ENCODE measurements around the gene KMT2C. TPM values are rescaled to one million over a fixed set of nuclear protein-coding genes. Genes with fewer than 3 reads are reported as not detected.
A peak's percentile ranks its signal among the peaks of the same experiment; 100 is the strongest.

Gene KMT2C
- total and polyA plus RNA-seq, 2 of the 13 experiments (the other 11 are each of a cell fraction or from before 2014, with no cell fraction given): 7.1 to 14.4 TPM

GRCh38 chr7:152464312-152465118 is 28.7 kb upstream of the KMT2C start:
- TSS peak; percentile 93 for BruUV-seq (replicated peaks)
- TF ChIP-seq SNAPC5 (CRISPR knock-in tag; IDR thresholded peaks at IDR 0.05; ENCODE audit: borderline replicate concordance) (no peak), ZMAT3 (CRISPR knock-in tag; conservative IDR thresholded peaks at IDR 0.05) (0 out of 2 replicates have a peak, but pooled peaks have one; percentile 32), XRCC5 (optimal IDR thresholded peaks at IDR 0.05; ENCODE audit: low read length) (peak; percentile 53), ZNF260 (CRISPR knock-in tag; IDR thresholded peaks at IDR 0.05; ENCODE audit: borderline replicate concordance, low read depth) (no peak), TBL1XR1 (IDR thresholded peaks at IDR 0.05; ENCODE audit: borderline replicate concordance, low read length, partially characterized antibody) (no peak), NR2F6 (IDR thresholded peaks at IDR 0.05) (no peak), NR2F6 (CRISPR knock-in tag; IDR thresholded peaks at IDR 0.05) (peak; percentile 20; the same call in 1 of the 2 replicates), SUZ12 (IDR thresholded peaks at IDR 0.05; ENCODE audit: low read depth, low read length) (no peak), CCDC6 (CRISPR knock-in tag; IDR thresholded peaks at IDR 0.05) (peak; percentile 70; the same call in 1 of the 2 replicates), PLSCR1 (CRISPR knock-in tag; IDR thresholded peaks at IDR 0.05; ENCODE audit: borderline replicate concordance) (no peak; the same call in 1 of the 2 replicates), SIN3B (IDR thresholded peaks at IDR 0.05; ENCODE audit: low read length) (no peak), SETDB1 (CRISPR knock-in tag; IDR thresholded peaks at IDR 0.05; ENCODE audit: borderline replicate concordance) (no peak), SP2 (CRISPR knock-in tag; IDR thresholded peaks at IDR 0.05) (no peak), CEBPB (IDR thresholded peaks at IDR 0.05; ENCODE audit: borderline replicate concordance, low read depth, low read length) (no peak), ZC3H13 (CRISPR knock-in tag; IDR thresholded peaks at IDR 0.05) (no peak), ZNF230 (CRISPR knock-in tag; IDR thresholded peaks at IDR 0.05) (no peak), SALL2 (CRISPR knock-in tag; IDR thresholded peaks at IDR 0.05) (peak; percentile 53; the same call in 1 of the 2 replicates), ZNF431 (CRISPR knock-in tag; IDR thresholded peaks at IDR 0.05; ENCODE audit: borderline replicate concordance, low read depth) (peak; percentile 59), ZNF547 (CRISPR knock-in tag; IDR thresholded peaks at IDR 0.05) (peak; percentile 61; the same call in 1 of the 2 replicates), ZNF280D (CRISPR knock-in tag; IDR thresholded peaks at IDR 0.05) (no peak), ZNF292 (CRISPR knock-in tag; IDR thresholded peaks at IDR 0.05; ENCODE audit: borderline replicate concordance, low read depth) (no peak)

More at GRCh38 chr7:152464312-152465118, 28.7 kb upstream of the KMT2C start:
- DNase-seq (ENCODE audit: low spot score) (peak; percentile 37), FAIRE-seq (no peak), ATAC-seq (peak; percentile 65)
- Histone ChIP-seq H3K79me2 (ENCODE audit: insufficient read depth, low read length) (no peaks in the 10 kb centered on the region), H3K9me3 (ENCODE audit: low read length) (no peaks in the 10 kb centered on the region), H3K9ac (ENCODE audit: insufficient read depth, low read depth, low read length) (peak overlapping the region; percentile 97), H2AFZ (ENCODE audit: low read length) (no peak overlapping the region), H3K27me3 (ENCODE audit: control insufficient read depth in 1 of 2, insufficient read depth in 2 of 2, low read length in 2 of 2) (no peaks in the 10 kb centered on the region; a peak in 1 of 5 replicates), H3K27ac (ENCODE audit: extremely low read length, insufficient read depth, low read length) (peak overlapping the region; percentile 98), H3K4me1 (ENCODE audit: insufficient read depth, low read length) (peaks cover 35% of the 10 kb centered on the region), H3K4me3 (replicated peaks in 1 of 3; ENCODE audit: insufficient read depth in 1 of 3, low read depth in 2 of 3, low read length in 3 of 3) (peak overlapping the region; percentile 92 to 96 (median 94)), H4K20me1 (ENCODE audit: insufficient read depth, low read length) (no peaks in the 10 kb centered on the region), H3K4me2 (ENCODE audit: low read depth, low read length) (peak overlapping the region; percentile 89), H3K36me3 (replicated peaks in 1 of 2; ENCODE audit: control insufficient read depth in 1 of 2, insufficient read depth in 2 of 2, low read length in 2 of 2) (no peaks in the 10 kb centered on the region)
- in situ Hi-C loops (cut with HindIII; ENCODE audit: extremely low pct_ligation_motif_present, low pct_unique_long_range_greater_than_20kb): no loop called here
- ChIA-PET CTCF (ENCODE audit: low intra/inter-chr PET ratio, low total read pairs) (no interaction called here), POLR2A (interaction anchor here (0.6 to 1.0 kb wide), 2 partner anchors 30 to 42 kb away, joined by 4 read pairs; no protein-coding TSS in a partner anchor)
- under 1% methylated on average over 34 of the region's 91 CpGs for WGBS (ENCODE audit: low lambda C conversion rate)
- intact Hi-C loops (cut with micrococcal nuclease; ENCODE audit: unreplicated experiment): loop anchor here (5.0 to 10.0 kb wide), 3 partner anchors 37 to 360 kb away; no protein-coding TSS in a partner anchor
